Adrenal gland (tissue), 5 donors: Measurements from ENCODE around the gene UPP1.

Source experiments
- CTCF ChIP-seq, 6 experiments: fragments of 450-650 bp in 4 of 6; fragments of 200-600 bp in 2 of 6; sonication (generic) in 1 of 6; IDR thresholded peaks; 1 replicate in 5 of 6; 2 replicates in 1 of 6; pipeline versions ENCODE4 v1.5.1 to v1.8.0; 2016 to 2021; ENCODE audit warnings: antibody characterized with exemption in 6 of 6, mild to moderate bottlenecking in 2 of 6, moderate library complexity in 1 of 6
- POLR2A ChIP-seq, 2 donors: fragments of 450-650 bp; IDR thresholded peaks; one replicate each; pipeline ENCODE4 v1.6.1; 2017; ENCODE audit warnings: antibody characterized with exemption in 2 of 2, mild to moderate bottlenecking in 2 of 2, moderate library complexity in 1 of 2
- donor health status: DM: no; HTN: no; CAD: no.

- no peak for TF ChIP-seq CTCF (IDR thresholded peaks at IDR 0.05)
- no peak for TF ChIP-seq POLR2A (IDR thresholded peaks at IDR 0.05)
Observed at GRCh38 chr7:48053736-48054135, 35.3 kb upstream of the UPP1 start.
